HG02943 (cell line): Measurements from ENCODE around the gene NT5DC3.

Experiments
- ATAC-seq: cut with Tn5 transposase; IDR thresholded peaks from one replicate; pipeline ENCODE4 v1.9.1; 2021; ENCODE audit warnings: mild to moderate bottlenecking, low read depth, moderate library complexity; ENCODE audit not compliant: unreplicated experiment

The NT5DC3 gene

DNA sequence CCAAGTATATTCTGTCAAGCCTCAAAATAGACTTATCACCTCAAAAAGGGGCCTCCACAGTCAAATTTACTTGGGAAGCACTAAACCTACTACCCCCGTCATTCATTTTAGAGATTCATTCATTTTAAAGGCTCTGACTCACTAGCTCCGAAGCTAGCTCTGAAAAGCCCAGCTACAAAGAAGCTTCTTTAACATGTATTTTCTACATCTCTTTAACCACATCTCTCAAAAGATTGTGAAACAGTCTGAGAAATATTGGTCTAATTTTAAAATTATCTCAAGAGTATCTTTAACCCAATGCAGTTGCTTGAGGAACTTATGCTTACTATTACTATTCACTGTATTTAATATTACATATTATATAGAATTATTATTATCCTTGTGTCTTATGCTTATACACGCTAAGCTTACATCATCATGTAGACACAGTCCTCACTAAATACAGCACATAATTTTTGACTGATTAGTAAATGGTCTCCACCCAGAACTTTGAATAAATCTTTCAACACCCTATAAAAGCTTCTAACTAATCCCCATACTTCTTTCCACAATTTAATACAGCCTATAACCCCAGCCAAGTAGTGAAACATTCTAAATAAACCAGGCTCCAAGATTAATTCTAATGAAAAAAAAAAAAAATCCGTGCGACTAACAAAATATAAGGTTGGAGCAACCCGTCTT is 7.8 kb downstream of the NT5DC3 start:
- no peak for ATAC-seq

- ATAC-seq, result no peak
Observed at GRCh38 chr12:103832048-103832997, 8.7 kb downstream of the NT5DC3 start.

DNA sequence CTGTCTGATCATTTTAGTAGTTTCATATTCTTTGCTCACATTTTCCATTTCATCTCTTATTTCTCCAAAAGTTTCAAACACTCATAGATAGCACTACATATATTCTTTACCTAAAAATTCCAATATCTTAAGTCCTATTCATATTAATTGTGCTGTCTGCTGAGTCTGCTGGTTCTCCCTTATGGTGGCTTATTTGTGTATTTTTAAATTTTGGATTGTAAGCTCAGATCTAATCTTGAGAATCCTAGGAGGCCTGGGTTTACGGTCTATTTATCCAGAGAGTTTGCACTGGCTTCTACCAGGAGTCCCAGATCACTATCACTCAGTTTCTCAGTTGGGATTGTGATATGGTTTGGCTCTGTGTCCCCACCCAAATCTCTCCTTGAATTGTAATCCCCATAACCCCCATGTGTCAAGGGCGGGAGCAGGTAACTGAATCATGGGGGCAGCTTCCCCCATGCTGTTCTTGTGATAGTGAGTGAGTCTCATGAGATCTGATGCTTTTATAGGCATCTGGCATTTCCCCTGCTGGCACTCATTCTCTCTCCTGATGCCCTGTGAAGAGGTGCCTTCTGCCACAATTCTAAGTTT is 10.2 kb downstream of the NT5DC3 start:
- ATAC-seq, result no peak

DNA sequence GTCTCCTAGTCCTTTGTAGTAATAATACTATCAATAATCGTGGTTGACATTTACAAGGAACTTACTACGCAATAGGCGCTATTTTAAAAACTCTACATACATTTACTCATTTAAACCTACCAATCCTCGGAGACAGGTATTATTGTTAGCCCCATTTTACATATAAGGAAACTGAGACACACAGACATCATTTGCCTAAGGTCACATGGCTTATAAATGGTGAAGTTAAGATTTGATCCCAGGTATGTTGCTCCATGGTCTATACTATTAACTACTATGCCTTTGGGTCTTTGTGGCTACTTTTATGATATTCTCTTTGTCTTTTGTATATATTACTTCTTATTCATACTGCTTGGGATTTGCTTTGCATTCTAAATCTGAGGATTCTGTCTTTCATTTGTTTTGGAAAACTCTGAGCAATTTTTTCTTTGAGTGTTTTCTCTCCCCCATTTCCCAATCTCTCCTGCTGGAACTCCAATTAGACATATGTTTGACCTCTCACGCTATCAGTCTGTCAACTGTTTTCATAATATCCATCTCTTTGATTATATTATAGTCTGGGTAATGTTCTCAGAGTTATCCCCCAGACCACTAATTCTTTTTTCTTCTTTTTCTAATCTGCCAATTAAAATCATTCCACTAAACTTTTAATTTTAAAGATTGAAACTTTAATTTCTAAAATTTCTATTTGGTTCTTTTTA is 10.9 kb downstream of the NT5DC3 start:
- no peak for ATAC-seq

- ATAC-seq, result no peak
Observed at GRCh38 chr12:103829092-103829491, 11.9 kb downstream of the NT5DC3 start.

GRCh38 chr12:103827911-103828391 is 13.1 kb downstream of the NT5DC3 start:
- ATAC-seq, result no peak

DNA sequence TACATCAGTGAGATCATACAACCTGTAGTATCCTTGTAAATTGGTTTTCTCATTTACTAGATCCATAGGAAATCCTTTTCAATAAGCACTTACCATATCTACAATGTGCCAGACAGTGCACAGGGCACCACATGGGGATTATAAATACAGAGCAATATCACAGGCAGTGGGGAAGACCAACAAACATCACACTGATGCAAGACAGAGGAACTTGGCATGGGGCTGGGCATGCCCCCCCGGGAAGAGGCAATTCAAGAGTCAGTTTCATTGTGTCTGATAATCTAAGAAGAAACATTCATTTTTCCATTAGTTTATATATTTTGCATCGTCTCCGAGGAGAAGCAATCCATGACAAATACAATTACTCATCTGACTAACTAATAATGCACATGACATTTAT is 16.2 kb downstream of the NT5DC3 start:
- ATAC-seq, result no peak

GRCh38 chr12:103824290-103824689 is 16.7 kb downstream of the NT5DC3 start:
- ATAC-seq, result no peak

GRCh38 chr12:103823871-103824270 is 17.2 kb downstream of the NT5DC3 start:
- no peak for ATAC-seq

GRCh38 chr12:103821773-103822172 is 19.3 kb downstream of the NT5DC3 start:
- no peak for ATAC-seq

DNA sequence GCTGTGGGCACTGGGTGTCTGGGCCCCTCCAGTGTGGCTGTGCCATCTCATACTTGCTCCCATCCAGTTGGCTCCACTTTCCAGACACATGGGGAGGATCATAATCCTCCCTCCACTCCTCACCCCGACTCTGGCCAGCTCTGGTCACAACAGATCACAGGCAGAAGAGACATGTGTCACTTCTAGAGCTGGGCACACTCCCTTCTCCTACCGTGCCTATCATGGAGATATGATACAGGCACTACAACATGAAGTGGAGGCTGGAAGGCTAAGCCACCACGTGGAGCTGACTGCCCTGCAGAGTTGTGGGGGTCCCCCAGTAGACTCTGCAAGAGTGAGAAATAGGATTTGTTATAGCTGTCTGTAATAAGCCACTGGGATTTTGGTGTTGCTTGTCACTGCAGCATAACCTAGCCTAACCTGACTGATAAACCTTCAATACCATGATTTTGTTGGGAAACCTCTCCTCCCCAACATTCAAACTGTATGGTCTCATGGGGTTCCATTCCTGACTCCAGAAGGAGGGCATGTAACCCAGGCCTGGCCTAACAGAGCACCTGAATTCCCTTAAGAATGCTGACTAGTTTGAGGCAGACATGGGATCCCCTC is 20.0 kb downstream of the NT5DC3 start:
- no peak for ATAC-seq

- ATAC-seq, result no peak
Observed at GRCh38 chr12:103820361-103820760, 20.7 kb downstream of the NT5DC3 start.

DNA sequence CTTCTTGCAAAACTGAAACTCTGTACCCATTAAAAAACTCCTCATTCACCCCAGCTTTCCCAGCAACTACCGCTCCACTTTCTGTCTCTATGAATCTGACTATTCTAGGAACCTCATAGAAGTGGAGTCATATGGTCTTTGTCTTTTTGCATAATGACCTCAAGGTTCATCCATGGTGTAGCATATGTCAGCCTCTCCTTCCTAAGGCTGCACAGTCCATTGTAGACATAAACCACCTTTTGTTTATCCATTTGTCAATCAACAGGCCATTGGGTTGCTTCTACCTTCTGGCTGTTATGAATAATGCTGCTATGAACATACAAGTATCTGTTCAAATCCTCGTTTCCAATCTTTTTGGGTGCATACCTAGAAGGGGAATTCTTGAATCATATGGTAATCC is 21.1 kb downstream of the NT5DC3 start:
- no peak for ATAC-seq

- no peak for ATAC-seq
Observed at GRCh38 chr12:103819312-103819711, 21.7 kb downstream of the NT5DC3 start.

DNA sequence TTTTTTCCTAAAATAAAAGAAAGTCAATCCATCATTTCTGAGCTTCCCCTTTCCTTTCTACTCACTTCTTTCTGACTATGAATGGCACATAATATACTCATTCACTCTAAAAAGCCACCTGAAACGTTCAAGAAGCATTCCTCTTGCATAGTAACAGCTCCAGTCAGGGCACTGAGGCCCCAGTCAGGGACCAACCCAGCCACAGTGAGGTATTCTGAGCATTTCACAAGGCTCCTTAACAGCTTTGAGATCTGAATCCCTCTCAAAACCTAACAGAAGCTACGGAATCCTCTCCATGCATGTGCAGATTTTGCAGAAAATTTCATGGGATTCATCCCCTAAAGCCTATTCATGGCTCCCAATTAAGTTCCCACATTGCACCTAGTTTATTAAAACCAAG is 23.2 kb downstream of the NT5DC3 start:
- ATAC-seq, result no peak

- ATAC-seq, result no peak
Observed at GRCh38 chr12:103816663-103817062, 24.4 kb downstream of the NT5DC3 start.

DNA sequence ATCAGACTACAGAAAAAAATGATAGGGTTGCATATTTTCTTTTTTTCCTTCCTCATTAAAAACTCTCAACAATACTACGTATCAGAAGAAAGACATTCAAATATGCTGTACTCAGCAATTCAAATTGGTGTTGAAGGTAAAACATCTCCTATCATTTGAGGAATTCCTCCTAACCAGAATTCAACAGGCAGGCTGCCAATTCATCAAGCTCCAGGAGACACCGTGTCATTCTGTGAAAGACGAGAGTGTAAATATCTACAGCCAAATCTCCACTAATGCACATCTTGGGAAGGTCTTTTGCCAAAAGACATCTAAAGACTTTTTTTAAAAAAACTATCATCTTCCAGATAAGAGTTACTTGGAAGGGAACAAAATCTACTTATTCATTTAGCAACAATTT is 26.6 kb downstream of the NT5DC3 start:
- no peak for ATAC-seq

GRCh38 chr12:103813949-103814348 is 27.1 kb downstream of the NT5DC3 start:
- no peak for ATAC-seq

GRCh38 chr12:103813426-103813825 is 27.6 kb downstream of the NT5DC3 start:
- no peak for ATAC-seq

DNA sequence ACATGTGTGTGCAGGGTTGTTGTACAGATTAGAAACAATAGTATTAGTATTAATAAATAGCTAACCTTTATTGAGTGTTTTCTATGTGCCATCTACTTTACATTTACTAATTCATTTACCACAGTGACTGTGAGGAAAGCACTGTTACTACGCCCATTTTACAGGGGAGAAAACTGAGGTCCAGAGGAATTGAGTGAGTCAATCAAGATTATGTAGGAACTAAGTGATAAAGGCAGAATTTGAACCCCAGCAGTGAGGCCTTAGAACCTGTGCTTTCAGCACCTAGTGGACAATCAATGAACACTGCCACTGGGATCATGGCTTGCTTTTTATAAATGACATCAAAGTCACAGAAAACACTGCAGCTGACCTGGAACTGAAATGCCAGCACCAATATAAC is 28.2 kb downstream of the NT5DC3 start:
- no peak for ATAC-seq
